ENCODE measurements around the gene TDP1.
A peak's percentile ranks its signal among the peaks of the same experiment; 100 is the strongest.

The TDP1 gene

GRCh38 chr14:89955745-89956660 is at the start of gene TDP1:
Gene TDP1, plus strand, starts transcription at chr14:89955927. Its CDS starts 7,188 bp downstream, at chr14:89963115.
- peak; percentile 98 for DNase-seq (ENCODE audit: low spot score)

GRCh38 chr14:89906000-89906399 is 49.7 kb upstream of the TDP1 start:
- DNase-seq (ENCODE audit: low spot score): no peak

- DNase-seq (ENCODE audit: low spot score): no peak
Observed at GRCh38 chr14:89907655-89908054, 48.1 kb upstream of the TDP1 start.

- no peak for DNase-seq (ENCODE audit: low spot score)
Observed at GRCh38 chr14:89908712-89909450, 46.8 kb upstream of the TDP1 start.

GRCh38 chr14:89909586-89909985 is 46.1 kb upstream of the TDP1 start:
- no peak for DNase-seq (ENCODE audit: low spot score)

- DNase-seq (ENCODE audit: low spot score): no peak
Observed at GRCh38 chr14:89910691-89911009, 45.1 kb upstream of the TDP1 start.

- peak; percentile 57 for DNase-seq (ENCODE audit: low spot score)
Observed at GRCh38 chr14:89911010-89911919, 44.5 kb upstream of the TDP1 start.

GRCh38 chr14:89912221-89912620 is 43.5 kb upstream of the TDP1 start:
- no peak for DNase-seq (ENCODE audit: low spot score)

- peak; percentile 87 for DNase-seq (ENCODE audit: low spot score)
Observed at GRCh38 chr14:89912667-89913211, 43.0 kb upstream of the TDP1 start.

- DNase-seq (ENCODE audit: low spot score): peak; percentile 43
Observed at GRCh38 chr14:89915114-89915878, 40.4 kb upstream of the TDP1 start.

GRCh38 chr14:89918721-89919120 is 37.0 kb upstream of the TDP1 start:
- no peak for DNase-seq (ENCODE audit: low spot score)

- DNase-seq (ENCODE audit: low spot score): no peak
Observed at GRCh38 chr14:89920056-89920455, 35.7 kb upstream of the TDP1 start.

GRCh38 chr14:89921346-89921745 is 34.4 kb upstream of the TDP1 start:
- DNase-seq (ENCODE audit: low spot score): no peak

- DNase-seq (ENCODE audit: low spot score): peak; percentile 76
Observed at GRCh38 chr14:89922031-89922907, 33.5 kb upstream of the TDP1 start.

GRCh38 chr14:89924268-89924667 is 31.5 kb upstream of the TDP1 start:
- no peak for DNase-seq (ENCODE audit: low spot score)

GRCh38 chr14:89926694-89927093 is 29.0 kb upstream of the TDP1 start:
- peak; percentile 14 for DNase-seq (ENCODE audit: low spot score)

GRCh38 chr14:89927186-89927865 is 28.4 kb upstream of the TDP1 start:
- DNase-seq (ENCODE audit: low spot score): no peak

GRCh38 chr14:89933002-89933401 is 22.7 kb upstream of the TDP1 start:
- DNase-seq (ENCODE audit: low spot score): no peak

GRCh38 chr14:89936654-89937185 is 19.0 kb upstream of the TDP1 start:
- no peak for DNase-seq (ENCODE audit: low spot score)
